Measurements from ENCODE around the gene EMSY.

Gene EMSY

GRCh38 chr11:76496174-76496573 lies 51.4 kb downstream of the EMSY start:
- TF ChIP-seq CTCF (conservative IDR thresholded peaks at IDR 0.05; ENCODE audit: low read length), result no peak
- H3K4me3 ChIP-seq (ENCODE audit: low read length), result no peak overlapping the region
- DNase-seq (ENCODE audit: low read depth), result no peak

- H3K4me3 ChIP-seq (ENCODE audit: low read length), result no peak overlapping the region
- no peak for TF ChIP-seq CTCF (conservative IDR thresholded peaks at IDR 0.05; ENCODE audit: low read length)
- DNase-seq (ENCODE audit: low read depth), result no peak
Observed at GRCh38 chr11:76501526-76502202, 56.8 kb downstream of the EMSY start.

GRCh38 chr11:76506833-76507232 lies 62.0 kb downstream of the EMSY start:
- H3K4me3 ChIP-seq (ENCODE audit: low read length), result no peak overlapping the region
- TF ChIP-seq CTCF (conservative IDR thresholded peaks at IDR 0.05; ENCODE audit: low read length), result no peak
- DNase-seq (ENCODE audit: low read depth), result no peak

GRCh38 chr11:76510060-76511047 lies 65.5 kb downstream of the EMSY start:
- no peak overlapping the region for H3K4me3 ChIP-seq (ENCODE audit: low read length)
- peak; percentile 68 for DNase-seq (ENCODE audit: low read depth)
- no peak for TF ChIP-seq CTCF (conservative IDR thresholded peaks at IDR 0.05; ENCODE audit: low read length)

GRCh38 chr11:76512851-76513653 lies 68.2 kb downstream of the EMSY start:
- H3K4me3 ChIP-seq (ENCODE audit: low read length), result no peak overlapping the region
- peak; percentile 61 for DNase-seq (ENCODE audit: low read depth)
- TF ChIP-seq CTCF (conservative IDR thresholded peaks at IDR 0.05; ENCODE audit: low read length), result peak; percentile 59

GRCh38 chr11:76513654-76514034 lies 68.8 kb downstream of the EMSY start:
- H3K4me3 ChIP-seq (ENCODE audit: low read length), result no peak overlapping the region
- TF ChIP-seq CTCF (conservative IDR thresholded peaks at IDR 0.05; ENCODE audit: low read length), result no peak
- no peak for DNase-seq (ENCODE audit: low read depth)

Measured in AG10803 (cell line).